B cell (primary cell): ENCODE results near the gene TLCD3B.

Experiments
- EZH2 ChIP-seq: IDR thresholded peaks from 2 replicates; pipeline ENCODE4 v1.6.1; 2012; ENCODE audit warnings: borderline replicate concordance, low read depth, mild to moderate bottlenecking, moderate library complexity, low read length; ENCODE audit not compliant: insufficient read depth, poor library complexity, severe bottlenecking
- TF ChIP-seq, protein P1 (sequence below): fragments of 200-600 bp; IDR thresholded peaks from one replicate; pipeline ENCODE4 v1.8.0; 2022; ENCODE audit warnings: antibody characterized with exemption, mild to moderate bottlenecking

DNA sequence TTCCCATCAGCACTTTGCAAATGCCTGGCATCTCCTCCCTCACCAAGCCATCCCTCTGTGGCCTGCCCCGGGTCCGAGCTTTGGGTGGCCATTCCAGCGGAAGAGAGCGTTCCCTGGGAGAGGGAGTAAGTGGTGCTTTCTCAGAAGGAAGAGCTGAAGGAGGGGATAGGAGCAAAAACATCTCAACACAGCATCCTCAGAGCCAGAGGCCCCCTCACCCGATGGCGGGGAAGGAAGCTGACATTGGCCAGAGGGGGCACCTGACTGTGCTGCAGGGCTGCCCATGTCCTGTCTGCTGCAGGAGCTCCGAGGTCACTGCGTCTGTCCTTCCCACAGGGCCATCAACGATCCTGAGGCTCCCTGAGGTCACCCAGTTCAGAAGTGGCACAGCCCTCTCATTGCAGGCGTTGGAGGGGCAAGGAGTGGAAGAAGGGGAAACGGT, 427 bp upstream of the TLCD3B start:
- TF ChIP-seq, protein P1, sequence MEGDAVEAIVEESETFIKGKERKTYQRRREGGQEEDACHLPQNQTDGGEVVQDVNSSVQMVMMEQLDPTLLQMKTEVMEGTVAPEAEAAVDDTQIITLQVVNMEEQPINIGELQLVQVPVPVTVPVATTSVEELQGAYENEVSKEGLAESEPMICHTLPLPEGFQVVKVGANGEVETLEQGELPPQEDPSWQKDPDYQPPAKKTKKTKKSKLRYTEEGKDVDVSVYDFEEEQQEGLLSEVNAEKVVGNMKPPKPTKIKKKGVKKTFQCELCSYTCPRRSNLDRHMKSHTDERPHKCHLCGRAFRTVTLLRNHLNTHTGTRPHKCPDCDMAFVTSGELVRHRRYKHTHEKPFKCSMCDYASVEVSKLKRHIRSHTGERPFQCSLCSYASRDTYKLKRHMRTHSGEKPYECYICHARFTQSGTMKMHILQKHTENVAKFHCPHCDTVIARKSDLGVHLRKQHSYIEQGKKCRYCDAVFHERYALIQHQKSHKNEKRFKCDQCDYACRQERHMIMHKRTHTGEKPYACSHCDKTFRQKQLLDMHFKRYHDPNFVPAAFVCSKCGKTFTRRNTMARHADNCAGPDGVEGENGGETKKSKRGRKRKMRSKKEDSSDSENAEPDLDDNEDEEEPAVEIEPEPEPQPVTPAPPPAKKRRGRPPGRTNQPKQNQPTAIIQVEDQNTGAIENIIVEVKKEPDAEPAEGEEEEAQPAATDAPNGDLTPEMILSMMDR = no peak
- no peak for TF ChIP-seq EZH2
